Stimulated activated CD4-positive, alpha-beta T cell treated with anti-CD3 and anti-CD28 coated beads, TNF-alpha, amount 100 ng/mL, for 24 hours (primary cell): Measurements from ENCODE around the gene SERGEF.

Experiments
- DNase-seq, 3 experiments: peaks; one replicate each; pipeline ENCODE4 v3.0.0-alpha.2; 2020; ENCODE audit warnings: low read depth in 3 of 3

The SERGEF gene

DNA sequence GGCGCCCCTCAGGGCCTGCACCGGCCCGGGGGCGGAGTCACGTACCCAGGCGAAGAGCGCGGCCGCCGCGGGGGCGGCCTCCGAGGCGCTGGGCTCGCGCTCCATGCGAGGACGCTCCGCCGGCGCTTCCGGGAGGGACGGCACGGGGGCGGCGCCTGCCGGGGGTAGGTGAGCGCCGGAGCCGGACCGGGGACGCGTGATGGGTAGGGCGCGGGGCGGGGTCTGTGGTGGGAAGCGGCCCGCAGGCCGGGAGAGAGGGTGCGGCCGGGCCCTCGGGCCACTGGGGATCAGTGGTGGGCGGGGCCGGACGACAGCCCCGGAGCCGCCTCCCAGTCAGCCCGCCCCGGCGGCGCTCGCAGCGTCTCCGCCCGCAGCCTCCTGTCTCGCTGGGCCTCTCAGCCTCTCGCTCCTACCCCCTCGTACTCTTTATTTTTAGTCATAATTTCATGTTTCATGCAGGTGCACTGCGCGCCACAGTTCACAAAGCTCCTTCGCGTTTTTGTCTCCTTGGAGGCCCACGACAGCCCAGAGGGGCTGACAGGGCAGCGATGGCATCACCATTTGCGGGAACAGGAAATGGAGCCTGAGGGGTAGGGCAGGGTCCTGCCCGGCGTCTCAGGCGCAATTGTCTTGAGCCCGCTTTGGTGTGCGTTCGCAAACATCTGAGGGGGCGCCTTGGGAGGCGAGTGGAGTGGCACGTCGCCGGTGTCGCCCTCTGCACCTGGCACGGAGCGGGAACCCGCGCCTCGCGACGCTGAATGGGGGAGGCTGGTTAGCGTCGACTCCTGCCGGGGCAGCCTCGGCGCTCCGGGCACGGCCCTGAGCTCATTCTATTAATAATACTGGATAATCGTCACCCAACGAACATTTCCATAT is at the start of gene SERGEF:
Gene SERGEF, minus strand, starts transcription at position 142 of the 876 bp plus-strand sequence. Its CDS starts 37 bp downstream, at position 105.
- peak; percentile 79 to 95 (median 85) for DNase-seq

DNA sequence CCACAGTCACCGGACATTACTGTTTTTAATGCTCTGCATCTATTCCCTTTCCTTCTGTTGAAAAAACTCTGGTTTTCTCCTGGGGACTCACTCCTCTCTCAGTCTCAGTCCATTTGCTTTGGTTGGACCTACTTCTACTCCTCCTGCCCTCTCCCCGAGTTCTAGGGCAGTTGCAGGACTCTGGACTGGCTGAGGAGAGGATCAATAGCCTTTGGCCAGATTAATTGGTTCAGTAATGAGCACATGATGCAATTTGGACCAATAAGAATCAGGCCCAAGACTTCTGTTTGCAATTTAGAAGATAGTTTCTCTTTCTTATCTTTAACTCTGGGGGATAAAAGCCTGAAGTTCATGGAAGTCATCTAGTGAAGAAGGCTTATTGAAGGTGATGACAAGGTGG is 48.5 kb upstream of the SERGEF start:
- DNase-seq: no peak

DNA sequence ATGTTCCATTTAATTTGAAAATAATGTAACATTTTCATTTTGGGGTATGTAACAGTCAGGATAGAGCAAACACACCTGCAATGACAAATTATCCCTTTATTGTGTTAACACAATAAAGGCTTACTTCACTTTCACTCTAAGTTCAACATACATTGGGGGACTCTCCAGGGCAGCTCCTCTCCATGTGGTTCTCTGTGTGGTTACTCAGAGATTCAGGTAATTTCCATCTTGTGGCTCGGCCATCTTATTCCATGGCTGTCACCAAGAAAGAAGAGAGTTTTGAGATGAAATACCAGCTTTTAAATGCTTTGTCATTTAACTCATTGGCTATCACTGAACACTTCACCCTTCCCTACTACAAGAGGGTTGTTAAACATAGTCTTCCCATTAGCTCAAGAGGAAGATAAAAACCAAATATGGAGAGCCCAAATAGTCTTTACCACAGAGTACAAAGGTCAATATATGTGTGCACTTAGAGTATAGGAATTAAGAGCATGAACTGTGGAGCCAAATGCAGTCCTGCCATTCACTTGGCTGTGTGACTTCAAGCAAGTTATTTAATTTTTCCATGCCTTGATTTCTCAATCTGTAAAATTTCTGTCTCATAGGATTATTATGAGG is 43.8 kb upstream of the SERGEF start:
- DNase-seq: no peak

DNA sequence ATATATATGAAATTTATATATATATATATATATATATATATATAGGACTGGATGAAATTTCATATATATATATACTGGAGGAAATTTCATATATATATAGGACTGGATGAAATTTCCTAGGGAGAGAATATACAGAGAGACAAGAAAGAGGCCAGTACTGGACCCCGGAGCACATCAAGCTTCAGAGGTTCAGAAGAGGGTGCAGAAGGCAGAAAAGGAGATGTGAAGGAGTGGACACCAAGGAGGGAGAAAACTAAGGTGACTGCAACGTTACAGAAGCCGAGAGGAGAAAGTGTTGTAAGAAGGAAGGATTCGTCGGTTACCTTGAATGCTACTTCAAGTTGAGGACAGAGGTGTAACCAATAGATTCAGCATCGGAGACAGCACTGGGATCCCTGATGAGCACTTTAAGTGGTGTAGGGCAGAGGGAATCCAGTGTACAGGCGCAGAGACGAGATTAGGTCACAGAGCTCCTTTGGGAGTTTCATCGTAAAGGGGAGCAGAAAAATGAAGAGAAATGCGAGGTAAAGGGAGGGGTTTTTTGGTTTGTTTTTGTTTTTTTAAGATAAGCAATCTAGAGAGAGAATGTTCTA is 41.8 kb upstream of the SERGEF start:
- no peak for DNase-seq

DNA sequence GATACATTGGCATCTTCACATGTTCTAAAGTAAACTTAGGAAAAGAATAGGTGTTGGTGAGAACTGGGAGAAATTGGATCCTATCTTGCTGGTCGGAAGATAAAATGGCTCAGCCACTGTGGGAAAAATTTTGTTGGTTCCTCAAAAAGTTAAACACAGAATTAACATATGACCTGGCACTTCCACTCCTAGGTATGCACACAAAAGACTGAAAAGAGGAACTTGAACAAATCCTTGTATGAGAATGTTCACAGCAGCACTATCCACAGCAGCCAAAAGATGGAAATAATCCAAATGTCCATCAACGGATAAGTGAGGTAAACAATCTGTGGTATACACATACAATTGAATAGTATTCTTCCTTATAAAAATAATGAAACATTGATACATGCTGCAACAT is 38.0 kb upstream of the SERGEF start:
- no peak for DNase-seq

DNA sequence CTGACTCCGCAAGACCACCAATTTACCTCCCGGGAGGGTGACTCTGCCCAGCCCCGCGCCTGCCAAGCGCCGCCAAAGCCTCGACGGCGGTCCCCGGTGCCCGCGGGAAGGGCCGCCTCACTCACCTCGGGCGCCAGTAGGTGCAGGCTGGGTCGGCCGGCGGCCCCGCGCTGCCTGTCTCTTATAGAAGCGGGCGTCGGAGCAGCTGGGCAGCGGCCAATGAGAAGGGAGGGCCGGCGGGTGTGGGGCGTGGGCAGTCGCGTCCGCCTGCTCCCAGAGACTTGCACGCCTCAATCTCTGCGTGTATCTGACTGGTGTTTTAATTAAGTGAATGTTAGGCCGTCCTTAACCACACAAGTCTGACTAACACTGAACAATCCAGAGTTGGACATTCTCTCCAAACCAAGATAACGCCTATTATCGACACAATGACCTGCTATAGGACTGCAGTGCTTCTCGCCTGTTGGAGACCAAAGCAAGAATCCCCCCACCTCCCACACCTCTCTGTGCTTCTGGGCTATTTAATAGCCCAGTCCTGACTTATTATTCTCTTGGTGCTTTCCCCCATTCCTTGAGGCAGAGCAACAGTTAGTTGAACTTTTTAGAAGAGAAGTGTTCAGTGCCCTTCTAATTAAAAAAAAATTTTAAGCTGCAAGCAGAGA is 33.4 kb upstream of the SERGEF start, which contains the start of gene TPH1:
Gene TPH1, minus strand, starts transcription at position 154 of the 662 bp plus-strand sequence. CDS start 5,507 bp downstream, outside the sequence.
- DNase-seq: no peak

DNA sequence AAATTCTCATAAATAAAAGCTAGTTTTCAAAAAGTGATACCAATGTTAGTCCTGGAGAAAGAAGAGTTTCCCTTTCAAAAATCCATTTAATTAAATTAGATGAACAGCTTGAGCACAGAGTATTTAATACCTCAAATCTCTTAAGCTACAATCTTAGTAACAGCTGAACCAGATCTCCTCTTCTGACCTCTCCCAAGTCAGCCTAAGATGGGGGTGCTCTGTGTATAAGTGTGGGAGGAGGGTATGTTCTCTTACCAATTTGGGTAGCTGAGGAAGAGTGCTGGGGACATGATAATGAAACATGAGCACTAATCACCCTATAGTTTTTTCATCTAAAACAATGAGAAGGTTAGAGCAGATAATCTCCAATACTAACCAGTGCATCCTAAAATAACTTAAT is 23.6 kb upstream of the SERGEF start:
- DNase-seq: no peak

DNA sequence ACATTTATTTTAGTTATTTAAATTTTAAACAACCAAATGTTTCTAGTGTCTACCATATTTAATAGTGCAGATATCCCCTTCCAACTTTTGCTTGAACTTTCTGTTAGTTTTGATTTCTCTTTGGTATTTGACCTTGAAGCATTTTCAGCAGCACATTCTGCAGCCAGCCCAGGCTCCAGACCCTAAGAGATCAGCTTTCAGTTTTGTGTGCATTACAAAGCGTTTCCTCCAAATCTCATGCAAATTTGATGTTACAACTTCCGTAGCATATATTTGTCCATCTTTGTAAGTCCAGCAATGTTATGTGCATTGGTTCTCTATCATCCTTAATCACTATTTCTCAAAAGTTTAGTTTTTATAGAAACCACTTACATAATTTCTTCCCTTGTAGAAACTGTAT is 14.6 kb upstream of the SERGEF start:
- DNase-seq: no peak

DNA sequence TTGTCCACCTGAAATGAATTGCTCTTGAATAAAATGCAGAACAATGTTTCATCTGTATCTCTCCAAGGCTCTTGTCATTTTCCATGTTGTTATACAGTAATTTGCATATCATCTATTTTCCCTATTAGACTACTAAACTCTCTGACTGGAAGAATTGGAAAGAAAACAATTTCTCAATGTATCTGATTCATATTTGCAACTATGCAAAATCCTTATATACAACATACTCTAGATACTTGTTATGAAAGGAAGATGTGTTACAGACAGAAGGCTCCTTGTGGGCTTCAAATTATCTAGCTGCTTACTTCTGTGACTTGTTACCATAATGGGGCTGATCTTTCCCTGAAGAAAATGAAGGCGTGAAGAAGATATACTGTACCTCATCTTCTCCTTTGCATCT is 9.6 kb upstream of the SERGEF start:
- DNase-seq: no peak

DNA sequence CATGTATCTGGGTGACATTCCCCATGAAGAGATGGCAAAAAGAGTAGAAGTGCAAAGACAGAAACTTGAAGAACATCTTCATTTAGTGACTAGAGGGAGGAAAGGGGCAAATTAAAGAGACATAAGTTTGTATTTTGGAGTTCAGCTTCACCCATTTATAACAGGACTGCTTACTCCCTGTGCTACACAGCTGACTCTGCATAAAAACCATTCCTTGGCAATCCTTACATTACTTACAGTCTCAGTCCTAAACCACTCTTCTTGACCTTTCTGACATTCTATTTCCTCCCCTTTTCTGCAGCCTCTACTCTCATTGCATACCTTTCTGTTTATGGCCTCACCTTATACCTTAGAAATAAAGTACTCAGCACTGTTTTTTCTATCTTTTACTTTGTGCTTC is 6.8 kb upstream of the SERGEF start:
- DNase-seq: no peak

DNA sequence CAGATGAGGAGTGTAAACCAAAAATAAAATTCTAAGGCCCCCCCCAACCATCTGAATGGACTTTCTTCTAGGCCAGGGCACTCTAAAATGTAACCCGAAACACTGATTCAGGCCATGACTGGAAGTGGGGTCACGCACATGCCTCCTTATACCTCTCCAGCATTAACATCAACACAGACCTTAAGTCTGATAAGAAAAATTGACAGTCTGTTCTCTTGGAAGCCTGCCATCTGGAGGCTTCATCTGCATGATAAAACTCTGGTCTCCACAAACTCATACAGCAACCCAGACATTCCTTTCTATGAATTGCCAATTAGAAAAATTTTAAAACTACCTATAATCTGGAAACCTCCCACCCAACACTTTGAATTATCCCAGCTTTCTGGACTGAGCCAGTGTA is 3.9 kb upstream of the SERGEF start:
- DNase-seq: no peak

DNA sequence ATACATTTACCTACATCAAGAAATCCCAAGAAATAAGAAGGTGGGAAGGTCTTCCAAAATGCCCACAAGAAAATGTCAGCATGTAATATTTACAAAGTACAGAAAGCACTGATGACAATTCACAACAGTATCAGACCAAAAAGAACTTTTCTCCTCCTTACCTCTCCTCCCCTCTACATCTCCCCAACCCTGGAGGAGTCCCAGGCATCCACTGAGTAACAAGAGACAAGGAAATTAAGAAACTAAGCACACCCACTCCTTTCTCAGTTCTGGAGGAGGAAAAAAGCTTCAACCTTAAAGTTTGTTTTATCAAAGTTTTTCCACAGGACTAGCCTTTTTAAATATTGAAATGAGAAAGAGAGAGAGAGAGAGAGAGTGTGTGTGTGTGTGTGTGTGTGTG is 2.0 kb upstream of the SERGEF start:
- no peak for DNase-seq

DNA sequence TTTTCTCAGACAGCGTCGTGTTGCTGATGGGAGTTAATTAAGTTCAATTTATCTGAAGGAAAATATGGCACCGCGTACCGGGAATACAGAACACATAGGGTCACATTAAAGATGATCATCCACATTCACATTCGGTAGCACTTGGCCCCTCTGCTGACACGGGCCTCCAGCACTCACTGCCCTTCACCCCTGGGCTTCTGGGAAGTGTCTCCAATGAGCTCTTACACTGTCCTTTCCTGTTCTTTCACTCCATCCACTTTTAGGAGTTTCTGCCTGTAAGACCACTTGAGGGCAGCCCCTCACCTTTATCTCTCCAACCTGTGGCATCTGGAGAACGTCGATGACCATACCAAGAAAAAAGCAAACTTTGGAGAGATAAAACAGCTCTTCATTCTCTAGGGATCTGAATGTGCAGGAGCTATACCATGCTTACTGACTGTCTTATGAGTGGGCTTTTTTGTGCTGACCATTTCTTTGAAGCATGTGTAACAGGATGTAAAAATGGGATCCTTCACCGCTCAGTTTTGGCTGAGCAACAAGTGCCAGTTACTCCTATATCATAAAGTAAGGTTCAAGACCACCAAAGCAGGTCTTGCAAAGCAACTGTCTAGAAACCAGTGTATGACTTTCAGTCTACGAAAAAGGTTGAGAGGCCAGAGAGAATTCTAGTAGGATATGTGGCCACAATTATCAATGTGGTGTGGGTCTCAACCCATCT is 1.1 kb upstream of the SERGEF start:
- DNase-seq: no peak

DNA sequence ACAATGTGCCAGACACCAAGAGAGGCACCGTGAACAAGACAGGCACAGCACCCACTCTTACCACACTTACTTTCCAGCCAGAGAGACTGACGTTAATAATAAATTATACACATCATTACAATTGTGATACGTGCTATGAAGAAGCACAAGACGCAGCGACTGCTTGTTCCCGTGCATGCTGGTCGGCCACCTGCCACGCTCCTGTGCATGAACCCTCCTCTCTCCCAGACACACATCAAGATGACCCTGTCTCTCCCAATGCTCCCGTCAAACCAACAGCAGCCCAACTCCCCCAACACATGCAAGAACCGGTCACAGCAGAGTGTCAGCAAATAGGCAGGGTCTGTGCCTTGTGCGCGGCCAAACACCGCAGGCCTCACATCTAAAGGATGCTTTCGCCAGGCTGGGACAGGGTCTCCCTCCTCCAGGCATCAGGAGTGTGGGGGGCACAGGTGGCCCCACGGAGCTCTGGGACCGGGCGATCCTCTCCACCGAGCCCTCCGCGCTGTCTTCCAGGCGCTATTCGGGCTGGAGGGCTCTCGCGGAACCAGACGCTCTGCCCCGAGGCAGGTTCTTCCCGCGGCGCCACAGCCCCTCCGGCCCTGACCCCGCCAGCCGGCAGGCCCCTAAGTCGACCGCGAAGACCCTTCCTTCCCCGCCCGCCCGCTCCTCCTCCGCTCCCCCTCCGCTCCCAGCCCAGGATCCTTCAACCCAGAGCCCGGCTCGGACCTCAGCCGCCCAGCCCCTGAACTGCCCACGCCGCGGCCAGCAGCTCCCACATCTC is 533 bp downstream of the SERGEF start:
- peak in 1 of 3 experiments; percentile 6 for DNase-seq

DNA sequence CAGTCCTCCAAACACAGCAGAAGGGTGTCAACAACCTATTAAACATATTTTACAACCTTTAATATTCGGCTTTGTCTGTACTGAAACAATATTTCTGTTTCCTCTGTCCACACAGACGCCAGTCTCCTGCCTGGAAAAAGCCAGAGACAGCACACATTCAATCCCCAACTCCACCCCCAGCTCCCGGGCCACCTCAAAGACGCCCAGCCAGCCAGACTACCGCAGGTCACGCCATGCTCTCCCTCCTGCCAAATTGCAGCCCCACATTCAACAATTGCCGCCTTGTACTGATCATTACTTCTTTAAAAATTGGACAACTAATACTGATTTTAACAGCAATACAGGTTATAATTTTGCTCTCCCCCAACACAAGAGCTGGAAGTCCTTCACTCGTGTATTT is 1.2 kb downstream of the SERGEF start:
- DNase-seq: no peak

DNA sequence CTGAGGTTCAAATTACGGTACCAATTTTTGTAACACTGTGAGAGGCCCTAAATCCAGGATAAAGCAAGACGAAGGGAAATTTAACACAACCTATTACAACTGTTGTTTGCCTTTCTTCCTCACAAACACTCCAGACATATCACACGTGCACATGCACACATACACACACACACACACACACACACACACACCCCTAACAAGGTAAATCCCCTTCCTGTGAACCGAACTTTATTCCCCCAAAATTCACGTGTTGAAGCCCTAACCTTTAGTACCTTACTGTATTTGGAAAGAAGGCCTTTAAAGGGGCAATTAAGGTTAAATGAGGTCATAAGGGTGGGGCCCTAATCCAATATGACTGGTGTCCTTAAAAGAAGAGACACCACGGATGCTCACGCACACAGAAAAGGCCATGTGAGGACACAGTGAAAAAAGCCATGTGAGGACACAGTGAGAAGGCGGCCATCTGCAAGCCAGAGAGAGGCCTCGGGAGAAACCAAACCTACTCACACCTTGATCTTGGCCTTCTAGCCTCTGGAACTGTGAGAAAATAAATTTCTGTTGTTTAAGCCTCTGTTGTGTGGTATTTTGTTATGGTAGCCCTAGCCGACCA is 1.8 kb downstream of the SERGEF start:
- DNase-seq: no peak

DNA sequence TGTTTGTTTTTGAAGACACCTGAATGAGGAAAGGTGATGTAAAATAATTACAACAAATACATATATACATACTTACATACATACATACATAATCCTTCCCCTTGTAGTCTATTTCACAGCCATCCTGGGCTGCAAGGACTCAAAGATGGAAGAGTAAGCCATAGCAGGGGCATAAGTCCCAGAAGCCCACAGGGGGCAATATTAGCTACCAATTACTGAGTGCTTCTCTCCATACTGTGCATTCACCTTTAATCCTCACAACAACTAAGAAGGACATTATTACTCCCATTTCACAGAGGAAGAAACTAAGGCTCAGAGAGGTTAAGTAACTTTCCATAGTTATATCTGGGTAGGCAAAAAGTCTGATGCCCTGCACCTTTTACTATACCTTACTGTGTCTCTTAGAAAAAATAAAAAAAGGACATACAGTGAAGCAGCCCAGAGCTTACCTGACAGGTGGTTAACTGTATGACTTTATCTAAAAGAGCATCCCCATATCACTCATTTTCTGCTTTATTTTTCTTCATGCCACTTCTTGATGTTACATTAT is 2.7 kb downstream of the SERGEF start:
- no peak for DNase-seq

DNA sequence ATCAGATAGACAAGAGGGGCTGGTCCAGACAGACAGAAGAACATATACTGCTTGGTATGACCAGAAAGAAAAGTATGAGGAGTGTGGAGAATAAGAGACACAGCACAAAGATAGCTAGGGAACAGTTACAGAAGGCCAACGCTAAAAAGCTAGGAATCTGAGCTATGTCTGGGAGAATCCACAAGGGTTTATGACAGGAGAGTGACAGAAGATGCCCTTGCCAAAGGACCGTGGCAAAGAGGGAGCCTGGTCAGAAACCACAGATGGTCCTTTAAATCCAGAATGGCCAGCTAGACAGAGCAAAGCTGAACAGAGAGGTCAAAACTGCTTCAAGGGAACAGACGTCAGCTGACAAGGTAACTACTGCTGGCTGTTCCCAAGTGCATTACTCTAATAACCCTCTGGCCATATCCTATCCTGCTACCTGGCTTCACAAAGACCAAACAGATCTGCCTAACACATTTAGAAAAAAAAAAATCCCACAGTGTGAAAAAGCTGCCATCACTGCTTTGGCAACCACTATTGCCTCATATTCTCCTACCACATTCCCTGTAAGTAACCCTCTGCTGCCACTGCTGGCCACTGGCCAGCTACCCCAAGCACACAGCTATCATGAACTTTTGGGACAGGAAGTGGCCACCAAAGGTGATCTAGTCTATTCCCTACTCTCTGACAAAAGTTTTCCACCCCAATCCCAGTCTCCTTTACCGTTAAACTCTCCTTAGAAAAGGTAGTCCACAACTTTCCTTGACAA is 7.3 kb downstream of the SERGEF start:
- no peak for DNase-seq

DNA sequence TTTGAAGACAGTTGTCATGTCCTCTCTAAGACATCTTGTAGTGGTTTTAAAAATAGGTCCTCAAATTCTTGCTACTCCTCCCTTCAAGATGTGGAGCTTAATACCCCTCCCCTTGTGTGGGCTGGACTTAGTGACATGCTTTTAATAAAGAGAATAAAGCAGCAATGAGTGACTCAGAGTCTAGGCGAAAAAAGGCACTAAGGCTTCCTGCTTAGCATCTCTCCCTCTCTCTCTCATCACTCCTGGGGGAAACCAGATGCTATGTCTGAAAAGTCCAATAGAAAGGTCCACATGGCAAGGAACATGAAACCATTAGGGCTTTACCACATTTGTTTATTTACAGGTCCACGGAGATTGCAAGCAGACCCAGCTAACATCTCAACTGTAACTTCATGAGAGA is 11.7 kb downstream of the SERGEF start:
- no peak for DNase-seq
